GM12878 (cell line): ENCODE results near the gene HMCN1. TPM values are rescaled to one million over a fixed set of nuclear protein-coding genes. Genes with fewer than 3 reads are reported as not detected.

Source experiments
- ATAC-seq: fragments of 200-7000 bp; cut with Tn5 transposase; 3 replicates; pipeline ENCODE4 v1.9.1; 2020; ENCODE audit warnings: mild to moderate bottlenecking, moderate library complexity
- BruUV-seq: library from RNA; stranded (reverse); fragments of 400-500 nt; replicated peaks from 2 replicates; lab custom pipeline; 2021; lab: Mats Ljungman, UMichigan
- CTCF ChIA-PET: fragments of 300-600 bp; sonication (Branson Sonifier 250); formaldehyde crosslinking; extraction: SDS; loops from one replicate; lab custom pipeline; 2021; ENCODE audit warnings: inconsistent platforms; lab: Yijun Ruan, JAX
- POLR2A ChIA-PET: fragments of 350-600 bp; formaldehyde crosslinking; extraction: SDS; loops from one replicate; lab custom pipeline; 2021; ENCODE audit warnings: inconsistent platforms; lab: Charles Lee
- RAD21 ChIA-PET: fragments of 300-600 bp; sonication (Branson Sonifier 250); formaldehyde crosslinking; loops from one replicate; lab custom pipeline; 2023; ENCODE audit warnings: antibody characterized with exemption; ENCODE audit not compliant: unreplicated experiment; lab: Charles Lee
- SMC1A ChIA-PET: fragments of 300-600 bp; sonication (Branson Sonifier 250); formaldehyde crosslinking; loops from one replicate; lab custom pipeline; 2023; ENCODE audit not compliant: unreplicated experiment, uncharacterized antibody; lab: Charles Lee
- DNase-seq: peaks from one replicate; pipeline ENCODE4 v3.0.0-alpha.2; 2011; ENCODE audit warnings: low read depth, low spot score
- FAIRE-seq: peaks from 3 replicates; lab custom pipeline; 2011; peaks lifted over from hg19 to GRCh38; lab: Jason Lieb, UNC
- H2AFZ ChIP-seq: 2 replicates; pipeline ENCODE4 v1.6.0; 2011; ENCODE audit warnings: low read depth, low read length, control low read depth; ENCODE audit not compliant: control insufficient read depth
- H3K27ac ChIP-seq: 2 replicates; pipeline ENCODE4 v1.5.1; 2011; ENCODE audit warnings: control low read depth; ENCODE audit not compliant: control insufficient read depth, insufficient read depth
- H3K27me3 ChIP-seq, 2 experiments: replicated peaks in 1 of 2; 2 replicates each; pipeline versions ENCODE4 v1.6.0 to v1.6.1; 2011; ENCODE audit warnings: low read length in 1 of 2; ENCODE audit not compliant: control insufficient read depth in 2 of 2, insufficient read depth in 2 of 2
- H3K36me3 ChIP-seq, 2 experiments: 2 replicates each; pipeline ENCODE4 v1.5.1; 2011; ENCODE audit warnings: low read length in 1 of 2; ENCODE audit not compliant: control insufficient read depth in 2 of 2, insufficient read depth in 2 of 2
- H3K4me1 ChIP-seq: 2 replicates; pipeline ENCODE4 v1.6.1; 2011; ENCODE audit warnings: mild to moderate bottlenecking, low read length, moderate library complexity, mixed read lengths; ENCODE audit not compliant: control insufficient read depth, insufficient read depth
- H3K4me2 ChIP-seq: 2 replicates; pipeline ENCODE4 v1.6.0; 2011; ENCODE audit warnings: control low read depth; ENCODE audit not compliant: control insufficient read depth, insufficient read depth
- H3K4me3 ChIP-seq: fragments of 200-600 bp; sonication (generic); 2 replicates; pipeline ENCODE4 v1.5.1; 2016
- H3K79me2 ChIP-seq: 2 replicates; pipeline ENCODE4 v1.6.0; 2011; ENCODE audit warnings: low read length; ENCODE audit not compliant: control insufficient read depth, insufficient read depth
- H3K9ac ChIP-seq: 2 replicates; pipeline ENCODE4 v1.8.0; 2011; ENCODE audit warnings: low read length, control low read depth, mixed read lengths; ENCODE audit not compliant: control insufficient read depth, insufficient read depth
- H3K9me3 ChIP-seq: replicated peaks from 3 replicates; pipeline ENCODE4 v1.5.1; 2011; ENCODE audit warnings: mild to moderate bottlenecking, low read length; ENCODE audit not compliant: control insufficient read depth, insufficient read depth
- H4K20me1 ChIP-seq: 2 replicates; pipeline ENCODE4 v1.6.0; 2011; ENCODE audit not compliant: control insufficient read depth, insufficient read depth
- ATF7 ChIP-seq: fragments of 450-650 bp; IDR thresholded peaks from 2 replicates; pipeline ENCODE4 v1.6.1; 2016; ENCODE audit warnings: low read depth, mild to moderate bottlenecking
- IRF4 ChIP-seq: IDR thresholded peaks from 2 replicates; pipeline ENCODE4 v1.6.1; 2011; ENCODE audit warnings: low read depth, low read length
- NFYB ChIP-seq: IDR thresholded peaks from 2 replicates; pipeline ENCODE4 v1.6.1; 2011; ENCODE audit warnings: low read depth, mild to moderate bottlenecking, low read length, improper control_type of control experiment, moderate library complexity; ENCODE audit not compliant: insufficient read depth
- SIN3A ChIP-seq: IDR thresholded peaks from 2 replicates; pipeline ENCODE4 v1.6.1; 2012; ENCODE audit warnings: low read depth, low read length, improper control_type of control experiment
- SMARCA5 ChIP-seq: fragments of 450-650 bp; IDR thresholded peaks from 2 replicates; pipeline ENCODE4 v1.6.1; 2017; ENCODE audit warnings: mild to moderate bottlenecking
- TBL1XR1 ChIP-seq: IDR thresholded peaks from 2 replicates; pipeline ENCODE4 v1.6.1; 2012; ENCODE audit warnings: low read depth, low read length, improper control_type of control experiment
- ZBED1 ChIP-seq: IDR thresholded peaks from 2 replicates; pipeline ENCODE4 v1.6.1; 2016; ENCODE audit warnings: borderline replicate concordance
- ZNF207 ChIP-seq: fragments of 450-650 bp; IDR thresholded peaks from 2 replicates; pipeline ENCODE4 v1.6.1; 2014; ENCODE audit warnings: antibody characterized with exemption, mild to moderate bottlenecking, borderline replicate concordance
- ZNF24 ChIP-seq: fragments of 450-650 bp; IDR thresholded peaks from 2 replicates; pipeline ENCODE4 v1.6.1; 2017; ENCODE audit warnings: antibody characterized with exemption, mild to moderate bottlenecking
- ZSCAN29 ChIP-seq: fragments of 450-650 bp; IDR thresholded peaks from 2 replicates; pipeline ENCODE4 v1.6.1; 2017; ENCODE audit warnings: mild to moderate bottlenecking, moderate library complexity
- WGBS: methylation state at CpG from one replicate; pipeline ENCODE4 v1.1.6; 2016; ENCODE audit warnings: low lambda C conversion rate; ENCODE audit not compliant: insufficient replicate concordance, insufficient coverage; ENCODE audit errors: missing lambda C conversion rate; 5-methylcytosine and 5-hydroxymethylcytosine counted together
- in situ Hi-C: fragments of 300-500 bp; cut with MboI; formaldehyde crosslinking; loops from 9 replicates; pipeline ENCODE4 v1.14.3; 2018; ENCODE audit warnings: mixed read lengths
- intact Hi-C: fragments of 100-400 bp; cut with micrococcal nuclease; formaldehyde crosslinking; loops from one replicate; pipeline ENCODE4 v1.14.2; 2022; ENCODE audit not compliant: unreplicated experiment
- polyA plus RNA-seq, 11 experiments: library from polyadenylated mRNA; depleted of rRNA in 4 of 11; unstranded in 6 of 11; stranded (reverse) in 5 of 11; fragments of >200 nt; fragmentation: Nextera tagmentation in 4 of 11; fragmentation: Illumina TruSeq in 1 of 11; extraction: Ambion mirVana in 4 of 11; extraction: Trizol in 1 of 11; gene quantifications; 1 replicate in 1 of 11; 2 replicates in 10 of 11; pipeline versions ENCODE4 v1.2.1 to v1.2.3, GENCODE V29; 2011 to 2016; ENCODE audit warnings: inconsistent platforms in 2 of 11, missing spikeins in 2 of 11, low read depth in 1 of 11
- total RNA-seq, 4 experiments: library from RNA; depleted of rRNA in 3 of 4; stranded (reverse); fragments of >200 nt in 3 of 4; fragmentation: Illumina TruSeq in 1 of 4; extraction: Trizol in 1 of 4; gene quantifications; 2 replicates each; pipeline versions ENCODE4 v1.2.1 to v1.2.3, GENCODE V29; 2013 to 2021
- TF ChIP-seq, protein P1 (sequence below): IDR thresholded peaks from 2 replicates; pipeline ENCODE4 v1.6.1; 2011; ENCODE audit warnings: borderline replicate concordance, low read depth, mild to moderate bottlenecking, moderate library complexity, low read length; ENCODE audit not compliant: insufficient read depth, poor library complexity, severe bottlenecking
- TF ChIP-seq, protein P2 (sequence below): IDR thresholded peaks from 2 replicates; pipeline ENCODE4 v1.6.1; 2012; ENCODE audit warnings: low read depth, low read length, improper control_type of control experiment
- TF ChIP-seq, protein P3 (sequence below): IDR thresholded peaks from 2 replicates; pipeline ENCODE4 v1.6.1; 2012; ENCODE audit warnings: mild to moderate bottlenecking, low read depth, low read length

The HMCN1 gene
- total and polyA plus RNA-seq, 10 of the 15 experiments (the other 5 are each of a cell fraction or from before 2014, with no cell fraction given) = under 0.01 to 0.07 TPM; not detected in 8

DNA sequence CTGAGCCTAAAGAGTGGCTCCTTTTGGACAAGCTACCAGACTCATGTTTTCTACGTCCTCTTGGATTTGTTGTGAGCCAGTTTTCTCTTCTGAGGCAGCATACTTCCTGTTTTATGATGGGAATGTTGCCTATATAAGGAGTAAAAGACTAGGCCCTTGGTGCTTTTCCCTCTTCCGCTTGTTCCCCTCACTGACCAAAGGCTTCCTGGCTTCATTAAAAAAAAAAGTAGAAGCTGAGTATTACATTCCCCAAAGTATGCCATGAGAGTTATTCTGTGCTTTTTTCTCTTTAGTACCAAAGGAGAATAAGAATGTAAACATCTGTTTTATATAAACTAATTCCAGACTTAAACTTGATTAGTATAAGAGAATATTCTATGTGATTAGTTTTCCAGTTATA is 6.5 kb upstream of the HMCN1 start:
- Histone ChIP-seq H2AFZ (no peak overlapping the region), H3K27ac (no peak overlapping the region), H3K79me2 (no peaks in the 10 kb centered on the region), H3K9me3 (no peaks in the 10 kb centered on the region), H3K27me3 (no peaks in the 10 kb centered on the region), H3K4me3 (no peak overlapping the region), H3K36me3 (no peaks in the 10 kb centered on the region), H3K4me1 (no peaks in the 10 kb centered on the region), H3K4me2 (no peak overlapping the region), H4K20me1 (no peaks in the 10 kb centered on the region), H3K9ac (no peak overlapping the region)
- BruUV-seq = no TSS peak
- WGBS = 44% methylated on average over 2 of the region's 2 CpGs
- FAIRE-seq = no peak
- ChIA-PET SMC1A (no interaction called here), CTCF (interaction anchor here (1.2 kb wide), 1 partner anchor 12 kb away, joined by 4 read pairs; no protein-coding TSS in a partner anchor), RAD21 (no interaction called here), POLR2A (no interaction called here)
- no peak for DNase-seq
- in situ Hi-C loops (no loop called here), intact Hi-C loops (no loop called here)
- ATAC-seq = no peak
- TF ChIP-seq ZNF207 (no peak), ATF7 (no peak)

DNA sequence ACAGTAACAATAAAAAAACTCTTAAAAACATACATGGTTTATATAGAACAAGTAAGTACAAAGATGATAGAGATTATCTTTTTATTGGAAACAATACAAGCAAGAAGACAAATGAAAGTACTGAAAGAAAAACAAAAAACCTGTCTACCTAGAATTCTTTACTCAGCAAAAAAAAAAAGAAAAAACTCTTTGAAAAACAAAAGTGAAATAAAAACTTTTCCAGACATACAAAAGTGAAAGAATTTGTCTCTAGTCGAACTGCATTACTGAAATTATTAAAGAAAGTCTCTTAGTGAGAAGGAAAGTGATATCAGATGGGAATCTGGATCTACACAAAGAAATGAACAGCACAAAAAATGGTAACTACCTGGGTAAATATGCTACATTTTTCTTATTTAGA is 2.7 kb upstream of the HMCN1 start:
- Histone ChIP-seq H2AFZ (no peak overlapping the region), H3K27ac (no peak overlapping the region), H4K20me1 (no peaks in the 10 kb centered on the region), H3K79me2 (no peaks in the 10 kb centered on the region), H3K27me3 (peaks cover 2 to 12% of the 10 kb centered on the region in 2 experiments; a peak in 3 of 4 replicates), H3K4me2 (no peak overlapping the region), H3K4me3 (no peak overlapping the region), H3K9me3 (no peaks in the 10 kb centered on the region), H3K9ac (no peak overlapping the region), H3K4me1 (no peaks in the 10 kb centered on the region), H3K36me3 (no peaks in the 10 kb centered on the region)
- ATAC-seq (no peak), DNase-seq (no peak), FAIRE-seq (no peak)
- POLR2A ChIA-PET = no interaction called here
- RAD21 ChIA-PET = no interaction called here
- in situ Hi-C loops (no loop called here), intact Hi-C loops (no loop called here)
- WGBS = 0% methylated on average over 1 of the region's 1 CpG
- SMC1A ChIA-PET = interaction anchor here (1.4 kb wide), 1 partner anchor 11 kb away, joined by 4 read pairs; no protein-coding TSS in a partner anchor
- CTCF ChIA-PET = no interaction called here
- no TSS peak for BruUV-seq
- TF ChIP-seq ZNF24 (no peak), NFYB (no peak), IRF4 (no peak), ZSCAN29 (no peak), TBL1XR1 (no peak), SIN3A (no peak), SMARCA5 (no peak), ZBED1 (no peak), ATF7 (no peak)
- TF ChIP-seq, protein P1, sequence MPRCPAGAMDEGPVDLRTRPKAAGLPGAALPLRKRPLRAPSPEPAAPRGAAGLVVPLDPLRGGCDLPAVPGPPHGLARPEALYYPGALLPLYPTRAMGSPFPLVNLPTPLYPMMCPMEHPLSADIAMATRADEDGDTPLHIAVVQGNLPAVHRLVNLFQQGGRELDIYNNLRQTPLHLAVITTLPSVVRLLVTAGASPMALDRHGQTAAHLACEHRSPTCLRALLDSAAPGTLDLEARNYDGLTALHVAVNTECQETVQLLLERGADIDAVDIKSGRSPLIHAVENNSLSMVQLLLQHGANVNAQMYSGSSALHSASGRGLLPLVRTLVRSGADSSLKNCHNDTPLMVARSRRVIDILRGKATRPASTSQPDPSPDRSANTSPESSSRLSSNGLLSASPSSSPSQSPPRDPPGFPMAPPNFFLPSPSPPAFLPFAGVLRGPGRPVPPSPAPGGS = no peak
- TF ChIP-seq, protein P2, sequence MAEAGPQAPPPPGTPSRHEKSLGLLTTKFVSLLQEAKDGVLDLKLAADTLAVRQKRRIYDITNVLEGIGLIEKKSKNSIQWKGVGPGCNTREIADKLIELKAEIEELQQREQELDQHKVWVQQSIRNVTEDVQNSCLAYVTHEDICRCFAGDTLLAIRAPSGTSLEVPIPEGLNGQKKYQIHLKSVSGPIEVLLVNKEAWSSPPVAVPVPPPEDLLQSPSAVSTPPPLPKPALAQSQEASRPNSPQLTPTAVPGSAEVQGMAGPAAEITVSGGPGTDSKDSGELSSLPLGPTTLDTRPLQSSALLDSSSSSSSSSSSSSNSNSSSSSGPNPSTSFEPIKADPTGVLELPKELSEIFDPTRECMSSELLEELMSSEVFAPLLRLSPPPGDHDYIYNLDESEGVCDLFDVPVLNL = no peak
- TF ChIP-seq, protein P3, sequence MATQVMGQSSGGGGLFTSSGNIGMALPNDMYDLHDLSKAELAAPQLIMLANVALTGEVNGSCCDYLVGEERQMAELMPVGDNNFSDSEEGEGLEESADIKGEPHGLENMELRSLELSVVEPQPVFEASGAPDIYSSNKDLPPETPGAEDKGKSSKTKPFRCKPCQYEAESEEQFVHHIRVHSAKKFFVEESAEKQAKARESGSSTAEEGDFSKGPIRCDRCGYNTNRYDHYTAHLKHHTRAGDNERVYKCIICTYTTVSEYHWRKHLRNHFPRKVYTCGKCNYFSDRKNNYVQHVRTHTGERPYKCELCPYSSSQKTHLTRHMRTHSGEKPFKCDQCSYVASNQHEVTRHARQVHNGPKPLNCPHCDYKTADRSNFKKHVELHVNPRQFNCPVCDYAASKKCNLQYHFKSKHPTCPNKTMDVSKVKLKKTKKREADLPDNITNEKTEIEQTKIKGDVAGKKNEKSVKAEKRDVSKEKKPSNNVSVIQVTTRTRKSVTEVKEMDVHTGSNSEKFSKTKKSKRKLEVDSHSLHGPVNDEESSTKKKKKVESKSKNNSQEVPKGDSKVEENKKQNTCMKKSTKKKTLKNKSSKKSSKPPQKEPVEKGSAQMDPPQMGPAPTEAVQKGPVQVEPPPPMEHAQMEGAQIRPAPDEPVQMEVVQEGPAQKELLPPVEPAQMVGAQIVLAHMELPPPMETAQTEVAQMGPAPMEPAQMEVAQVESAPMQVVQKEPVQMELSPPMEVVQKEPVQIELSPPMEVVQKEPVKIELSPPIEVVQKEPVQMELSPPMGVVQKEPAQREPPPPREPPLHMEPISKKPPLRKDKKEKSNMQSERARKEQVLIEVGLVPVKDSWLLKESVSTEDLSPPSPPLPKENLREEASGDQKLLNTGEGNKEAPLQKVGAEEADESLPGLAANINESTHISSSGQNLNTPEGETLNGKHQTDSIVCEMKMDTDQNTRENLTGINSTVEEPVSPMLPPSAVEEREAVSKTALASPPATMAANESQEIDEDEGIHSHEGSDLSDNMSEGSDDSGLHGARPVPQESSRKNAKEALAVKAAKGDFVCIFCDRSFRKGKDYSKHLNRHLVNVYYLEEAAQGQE = no peak
